ENCODE measurements around the gene CDCA3.

DNA sequence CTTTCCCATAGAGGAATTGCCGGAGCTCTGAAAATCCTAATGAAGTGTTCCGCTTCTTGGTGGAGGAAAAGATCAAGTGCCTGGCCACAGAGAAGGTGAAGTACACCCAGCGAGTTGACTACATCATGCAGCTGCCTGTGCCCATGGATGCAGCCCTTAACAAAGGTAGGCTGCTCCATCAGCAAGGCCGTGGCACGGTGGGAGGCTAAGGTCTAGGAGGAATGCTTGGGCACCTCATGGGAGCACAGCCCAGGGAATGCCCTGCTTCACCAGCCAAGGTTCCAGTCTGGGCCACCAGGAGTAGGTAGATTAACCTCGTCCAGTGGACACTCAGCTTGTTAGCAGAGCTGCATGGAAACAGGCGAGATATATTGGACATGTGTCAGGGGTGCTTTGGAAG is 9.9 kb upstream of the CDCA3 start:
- TF ChIP-seq, protein P1, sequence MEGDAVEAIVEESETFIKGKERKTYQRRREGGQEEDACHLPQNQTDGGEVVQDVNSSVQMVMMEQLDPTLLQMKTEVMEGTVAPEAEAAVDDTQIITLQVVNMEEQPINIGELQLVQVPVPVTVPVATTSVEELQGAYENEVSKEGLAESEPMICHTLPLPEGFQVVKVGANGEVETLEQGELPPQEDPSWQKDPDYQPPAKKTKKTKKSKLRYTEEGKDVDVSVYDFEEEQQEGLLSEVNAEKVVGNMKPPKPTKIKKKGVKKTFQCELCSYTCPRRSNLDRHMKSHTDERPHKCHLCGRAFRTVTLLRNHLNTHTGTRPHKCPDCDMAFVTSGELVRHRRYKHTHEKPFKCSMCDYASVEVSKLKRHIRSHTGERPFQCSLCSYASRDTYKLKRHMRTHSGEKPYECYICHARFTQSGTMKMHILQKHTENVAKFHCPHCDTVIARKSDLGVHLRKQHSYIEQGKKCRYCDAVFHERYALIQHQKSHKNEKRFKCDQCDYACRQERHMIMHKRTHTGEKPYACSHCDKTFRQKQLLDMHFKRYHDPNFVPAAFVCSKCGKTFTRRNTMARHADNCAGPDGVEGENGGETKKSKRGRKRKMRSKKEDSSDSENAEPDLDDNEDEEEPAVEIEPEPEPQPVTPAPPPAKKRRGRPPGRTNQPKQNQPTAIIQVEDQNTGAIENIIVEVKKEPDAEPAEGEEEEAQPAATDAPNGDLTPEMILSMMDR (IDR thresholded peaks at IDR 0.05), result no peak
- no peak for TF ChIP-seq POLR2A (IDR thresholded peaks at IDR 0.05)

Data from lower leg skin (tissue), 3 donors.